ENCODE data around the gene OR6B3.

GRCh38 chr2:240037358-240037757, 16.0 kb downstream of the OR6B3 start:
- TF ChIP-seq, protein P1, sequence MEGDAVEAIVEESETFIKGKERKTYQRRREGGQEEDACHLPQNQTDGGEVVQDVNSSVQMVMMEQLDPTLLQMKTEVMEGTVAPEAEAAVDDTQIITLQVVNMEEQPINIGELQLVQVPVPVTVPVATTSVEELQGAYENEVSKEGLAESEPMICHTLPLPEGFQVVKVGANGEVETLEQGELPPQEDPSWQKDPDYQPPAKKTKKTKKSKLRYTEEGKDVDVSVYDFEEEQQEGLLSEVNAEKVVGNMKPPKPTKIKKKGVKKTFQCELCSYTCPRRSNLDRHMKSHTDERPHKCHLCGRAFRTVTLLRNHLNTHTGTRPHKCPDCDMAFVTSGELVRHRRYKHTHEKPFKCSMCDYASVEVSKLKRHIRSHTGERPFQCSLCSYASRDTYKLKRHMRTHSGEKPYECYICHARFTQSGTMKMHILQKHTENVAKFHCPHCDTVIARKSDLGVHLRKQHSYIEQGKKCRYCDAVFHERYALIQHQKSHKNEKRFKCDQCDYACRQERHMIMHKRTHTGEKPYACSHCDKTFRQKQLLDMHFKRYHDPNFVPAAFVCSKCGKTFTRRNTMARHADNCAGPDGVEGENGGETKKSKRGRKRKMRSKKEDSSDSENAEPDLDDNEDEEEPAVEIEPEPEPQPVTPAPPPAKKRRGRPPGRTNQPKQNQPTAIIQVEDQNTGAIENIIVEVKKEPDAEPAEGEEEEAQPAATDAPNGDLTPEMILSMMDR (conservative IDR thresholded peaks at IDR 0.05) = no peak
- TF ChIP-seq ZFX (IDR thresholded peaks at IDR 0.05) = no peak

All from C4-2B (cell line).